Right lobe of liver (tissue), 4 donors: ENCODE data around the gene STX1B.

Experiments used
- POLR2A ChIP-seq: fragments of 450-650 bp; IDR thresholded peaks from one replicate; pipeline ENCODE4 v1.6.1; 2017; ENCODE audit warnings: antibody characterized with exemption, mild to moderate bottlenecking
- TF ChIP-seq, protein P1 (sequence below), 4 donors: fragments of 200-600 bp in 3 of 4; fragments of 450-650 bp in 1 of 4; IDR thresholded peaks; one replicate each; pipeline versions ENCODE4 v1.5.1 to v1.8.0; 2016 to 2022; ENCODE audit warnings: antibody characterized with exemption in 4 of 4, mild to moderate bottlenecking in 2 of 4
- donor health status: DM: no; HTN: no; CAD: no.
- donor health status: DM: no; HTN: no; CAD: no.
- donor health status: DM: no; HTN: yes; CAD: no.

DNA sequence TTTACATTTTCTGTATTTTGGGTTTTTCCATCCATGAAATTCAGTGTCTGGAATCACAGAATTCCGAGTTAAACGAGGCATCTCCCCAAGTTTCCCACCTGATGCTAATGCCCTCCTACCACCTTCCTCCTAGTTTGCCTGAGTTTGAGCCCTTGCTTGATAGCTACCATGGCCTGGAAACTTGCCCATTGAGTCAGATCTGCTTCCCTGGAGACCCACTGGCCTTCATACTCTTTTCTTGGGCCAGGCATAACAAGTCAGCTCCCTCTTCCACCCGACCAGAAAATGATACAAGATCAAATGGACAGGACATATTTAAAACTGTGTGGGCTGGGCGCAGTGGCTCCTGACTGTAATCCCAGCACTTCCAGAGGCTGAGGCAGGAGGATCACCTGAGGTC lies 42.6 kb downstream of the STX1B start:
- TF ChIP-seq, protein P1, sequence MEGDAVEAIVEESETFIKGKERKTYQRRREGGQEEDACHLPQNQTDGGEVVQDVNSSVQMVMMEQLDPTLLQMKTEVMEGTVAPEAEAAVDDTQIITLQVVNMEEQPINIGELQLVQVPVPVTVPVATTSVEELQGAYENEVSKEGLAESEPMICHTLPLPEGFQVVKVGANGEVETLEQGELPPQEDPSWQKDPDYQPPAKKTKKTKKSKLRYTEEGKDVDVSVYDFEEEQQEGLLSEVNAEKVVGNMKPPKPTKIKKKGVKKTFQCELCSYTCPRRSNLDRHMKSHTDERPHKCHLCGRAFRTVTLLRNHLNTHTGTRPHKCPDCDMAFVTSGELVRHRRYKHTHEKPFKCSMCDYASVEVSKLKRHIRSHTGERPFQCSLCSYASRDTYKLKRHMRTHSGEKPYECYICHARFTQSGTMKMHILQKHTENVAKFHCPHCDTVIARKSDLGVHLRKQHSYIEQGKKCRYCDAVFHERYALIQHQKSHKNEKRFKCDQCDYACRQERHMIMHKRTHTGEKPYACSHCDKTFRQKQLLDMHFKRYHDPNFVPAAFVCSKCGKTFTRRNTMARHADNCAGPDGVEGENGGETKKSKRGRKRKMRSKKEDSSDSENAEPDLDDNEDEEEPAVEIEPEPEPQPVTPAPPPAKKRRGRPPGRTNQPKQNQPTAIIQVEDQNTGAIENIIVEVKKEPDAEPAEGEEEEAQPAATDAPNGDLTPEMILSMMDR (IDR thresholded peaks at IDR 0.05): no peak
- TF ChIP-seq POLR2A: no peak
